HG03521 (cell line): ENCODE data around the gene PIGU.
A peak's percentile ranks its signal among the peaks of the same experiment; 100 is the strongest.
"Not testable (repeated sequence)": the region's sequence is repeated elsewhere in the genome, so short reads cannot be mapped to it uniquely, and the experiment has no call there.

Source experiments
- ATAC-seq: cut with Tn5 transposase; IDR thresholded peaks from one replicate; pipeline ENCODE4 v1.9.1; 2021; ENCODE audit warnings: mild to moderate bottlenecking, moderate library complexity; ENCODE audit not compliant: unreplicated experiment

Gene PIGU

GRCh38 chr20:34706912-34707784 is 30.3 kb upstream of the PIGU start:
- no peak for ATAC-seq

- no peak for ATAC-seq
Observed at GRCh38 chr20:34706302-34706875, 29.5 kb upstream of the PIGU start.

GRCh38 chr20:34705397-34706301 is 28.8 kb upstream of the PIGU start:
- ATAC-seq: no peak

GRCh38 chr20:34705008-34705396 is 28.1 kb upstream of the PIGU start:
- no peak for ATAC-seq

GRCh38 chr20:34704177-34705007 is 27.5 kb upstream of the PIGU start, which contains the start of gene TP53INP2:
TP53INP2 (plus strand) TSS chr20:34704344; CDS start chr20:34708740, 4,396 bp downstream.
- ATAC-seq: peak; percentile 47

GRCh38 chr20:34703424-34704176 is 26.7 kb upstream of the PIGU start:
- no peak for ATAC-seq

- no peak for ATAC-seq
Observed at GRCh38 chr20:34703061-34703423, 26.1 kb upstream of the PIGU start.

- ATAC-seq: no peak
Observed at GRCh38 chr20:34701405-34702085, 24.7 kb upstream of the PIGU start.

- ATAC-seq: no peak
Observed at GRCh38 chr20:34693414-34693813, 16.5 kb upstream of the PIGU start.

GRCh38 chr20:34691838-34692237 is 14.9 kb upstream of the PIGU start:
- ATAC-seq: no peak

GRCh38 chr20:34689486-34689885 is 12.6 kb upstream of the PIGU start:
- no peak for ATAC-seq

- no peak for ATAC-seq
Observed at GRCh38 chr20:34683667-34684066, 6.8 kb upstream of the PIGU start.

- no peak for ATAC-seq
Observed at GRCh38 chr20:34680586-34681175, 3.8 kb upstream of the PIGU start.

GRCh38 chr20:34675993-34676641 is 775 bp downstream of the PIGU start:
- ATAC-seq: no peak

- ATAC-seq: no peak
Observed at GRCh38 chr20:34675561-34675960, 1.3 kb downstream of the PIGU start.

GRCh38 chr20:34673412-34673811 is 3.5 kb downstream of the PIGU start:
- no peak for ATAC-seq

GRCh38 chr20:34669094-34669493 is 7.8 kb downstream of the PIGU start:
- no peak for ATAC-seq

- not testable (repeated sequence) for ATAC-seq
Observed at GRCh38 chr20:34664751-34665150, 12.1 kb downstream of the PIGU start.
